Skeletal muscle tissue (tissue), 4 donors: ENCODE results near the gene HCK. TPM values are rescaled to one million over a fixed set of nuclear protein-coding genes. Genes with fewer than 3 reads are reported as not detected.
A peak's percentile ranks its signal among the peaks of the same experiment; 100 is the strongest.

Source experiments
- H3K27ac ChIP-seq: one replicate; pipeline ENCODE4 v1.7.0; 2013; ENCODE audit warnings: mild to moderate bottlenecking, low read depth, low read length, inconsistent platforms
- H3K27me3 ChIP-seq, 3 donors: one replicate each; pipeline ENCODE4 v1.7.0; 2013; ENCODE audit warnings: low read length in 3 of 3; ENCODE audit not compliant: control insufficient read depth in 3 of 3, insufficient read depth in 3 of 3
- H3K36me3 ChIP-seq, 3 donors: one replicate each; pipeline ENCODE4 v1.7.0; 2013; ENCODE audit warnings: low read length in 3 of 3; ENCODE audit not compliant: control insufficient read depth in 3 of 3, insufficient read depth in 3 of 3
- H3K4me1 ChIP-seq, 3 donors: one replicate each; pipeline ENCODE4 v1.7.0; 2013; ENCODE audit warnings: low read length in 3 of 3, mild to moderate bottlenecking in 3 of 3; ENCODE audit not compliant: control insufficient read depth in 3 of 3, insufficient read depth in 3 of 3
- H3K4me3 ChIP-seq, 3 donors: one replicate each; pipeline ENCODE4 v1.7.0; 2013; ENCODE audit warnings: low read length in 3 of 3
- H3K9ac ChIP-seq, 3 donors: one replicate each; pipeline ENCODE4 v1.7.0; 2013; ENCODE audit warnings: low read length in 3 of 3, mild to moderate bottlenecking in 3 of 3, moderate library complexity in 2 of 3, low read depth in 1 of 3
- H3K9me3 ChIP-seq, 3 donors: one replicate each; pipeline ENCODE4 v1.7.0; 2013; ENCODE audit warnings: low read length in 3 of 3; ENCODE audit not compliant: control insufficient read depth in 3 of 3
- total RNA-seq: library from RNA; depleted of rRNA; stranded (reverse); fragments of >200 nt; gene quantifications from one replicate; pipeline ENCODE4 v1.2.3, GENCODE V29; 2014
- donor health status: Osteomylitis.

The HCK gene
- total RNA-seq, 1 donor from 2014 or later = 8.4 TPM

GRCh38 chr20:32037929-32038328 is 14.1 kb upstream of the HCK start:
- Histone ChIP-seq H3K4me1 (no peaks in the 10 kb centered on the region), H3K27ac (no peak overlapping the region), H3K36me3 (no peaks in the 10 kb centered on the region)

DNA sequence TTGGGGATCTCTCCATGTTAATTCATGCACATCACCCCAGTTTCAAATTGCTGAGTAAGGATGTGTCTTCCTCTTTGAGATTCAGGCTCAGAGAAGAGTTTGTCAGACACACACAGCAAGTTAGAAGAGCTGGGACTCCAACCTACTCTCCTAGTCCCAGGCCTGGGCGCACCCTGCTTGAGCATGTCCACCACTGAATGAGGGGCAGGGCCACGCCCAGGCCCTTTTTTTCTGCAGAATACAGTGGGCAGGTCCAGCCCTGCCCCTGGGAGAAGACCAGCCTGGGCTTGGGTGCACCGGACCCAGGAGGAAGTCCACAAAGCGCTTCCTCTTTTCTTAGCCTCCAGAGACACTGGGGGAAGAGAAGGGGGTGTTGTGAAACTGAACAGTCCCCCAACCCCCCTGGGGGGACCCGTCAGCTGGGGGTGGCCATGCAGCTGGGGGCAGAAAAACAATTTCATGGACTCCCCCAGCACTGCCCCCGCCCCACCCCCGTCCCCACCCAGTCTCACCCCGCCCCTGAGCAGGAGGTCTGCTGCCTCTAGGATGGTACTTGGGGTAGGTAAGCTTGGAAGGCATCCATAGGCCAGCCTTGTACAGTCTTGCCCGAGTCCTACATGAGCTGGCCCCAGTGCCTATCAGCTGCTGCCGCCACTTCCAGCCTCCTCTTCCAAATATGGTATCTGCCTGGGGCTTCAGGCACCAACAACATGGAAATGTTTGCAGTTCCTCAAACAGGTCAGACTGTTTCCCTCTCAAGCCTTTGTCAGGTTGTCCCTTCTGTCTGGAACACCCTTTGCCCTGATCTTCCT is 11.7 kb upstream of the HCK start:
- H3K36me3 ChIP-seq = no peaks in the 10 kb centered on the region
- H3K4me3 ChIP-seq = no peak overlapping the region
- H3K4me1 ChIP-seq = no peaks in the 10 kb centered on the region
- H3K9me3 ChIP-seq = peaks cover 0 to 4% (median 0%) of the 10 kb centered on the region in 3 donors
- peaks cover 6 to 10% (median 9%) of the 10 kb centered on the region in 3 donors for H3K27me3 ChIP-seq
- H3K27ac ChIP-seq = no peak overlapping the region
- no peak overlapping the region for H3K9ac ChIP-seq

More at GRCh38 chr20:32037929-32038328, 14.1 kb upstream of the HCK start:
- no peak overlapping the region for H3K4me3 ChIP-seq
- peaks cover 0 to 4% (median 0%) of the 10 kb centered on the region in 3 donors for H3K9me3 ChIP-seq
- no peak overlapping the region for H3K9ac ChIP-seq
- H3K27me3 ChIP-seq = peaks cover 17 to 26% (median 23%) of the 10 kb centered on the region in 3 donors

GRCh38 chr20:32045999-32046398 is 6.0 kb upstream of the HCK start:
- no peak overlapping the region for H3K4me3 ChIP-seq
- H3K9ac ChIP-seq = no peak overlapping the region
- H3K9me3 ChIP-seq = no peaks in the 10 kb centered on the region
- peaks cover 7 to 20% (median 12%) of the 10 kb centered on the region in 3 donors for H3K27me3 ChIP-seq
- H3K4me1 ChIP-seq = no peaks in the 10 kb centered on the region
- H3K36me3 ChIP-seq = no peaks in the 10 kb centered on the region
- no peak overlapping the region for H3K27ac ChIP-seq

- H3K27me3 ChIP-seq = peaks cover 34 to 50% (median 38%) of the 10 kb centered on the region in 3 donors
- H3K36me3 ChIP-seq = no peaks in the 10 kb centered on the region
- no peak overlapping the region for H3K27ac ChIP-seq
- no peak overlapping the region for H3K4me3 ChIP-seq
- no peak overlapping the region for H3K9ac ChIP-seq
- peaks cover 0 to 2% (median 2%) of the 10 kb centered on the region in 3 donors for H3K4me1 ChIP-seq
- no peaks in the 10 kb centered on the region for H3K9me3 ChIP-seq
Measured at GRCh38 chr20:32050324-32050841, 1.7 kb upstream of the HCK start.

GRCh38 chr20:32050851-32051556 is 1.0 kb upstream of the HCK start:
- Histone ChIP-seq H3K9me3 (no peaks in the 10 kb centered on the region), H3K9ac (no peak overlapping the region), H3K27me3 (peaks cover 34 to 50% (median 43%) of the 10 kb centered on the region in 3 donors), H3K27ac (no peak overlapping the region), H3K4me1 (peaks cover 0 to 2% (median 2%) of the 10 kb centered on the region in 3 donors), H3K36me3 (no peaks in the 10 kb centered on the region), H3K4me3 (no peak overlapping the region)

DNA sequence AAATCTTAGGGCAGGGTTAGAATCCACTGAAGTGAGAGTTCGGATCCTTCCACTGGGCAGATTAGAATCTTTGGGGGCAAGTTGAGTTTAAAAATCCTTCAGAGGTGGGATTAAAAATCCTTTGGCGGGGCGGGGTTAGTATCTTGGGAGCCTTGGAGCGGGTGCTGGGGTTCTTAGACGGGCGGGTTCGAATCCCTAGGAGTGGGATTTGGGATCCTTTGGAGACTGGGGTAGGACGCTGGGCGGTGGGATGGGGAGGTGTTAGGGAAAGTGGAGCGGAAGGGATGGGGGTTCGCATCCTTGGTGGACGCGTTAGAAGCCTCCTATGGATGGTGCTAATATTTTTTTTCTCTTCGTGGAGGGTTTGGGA is 337 bp upstream of the HCK start:
- Histone ChIP-seq H3K4me3 (no peak overlapping the region), H3K36me3 (no peaks in the 10 kb centered on the region), H3K9me3 (no peaks in the 10 kb centered on the region), H3K9ac (no peak overlapping the region), H3K4me1 (peaks cover 0 to 2% (median 2%) of the 10 kb centered on the region in 3 donors), H3K27me3 (peaks cover 34 to 50% (median 44%) of the 10 kb centered on the region in 3 donors), H3K27ac (no peak overlapping the region)

DNA sequence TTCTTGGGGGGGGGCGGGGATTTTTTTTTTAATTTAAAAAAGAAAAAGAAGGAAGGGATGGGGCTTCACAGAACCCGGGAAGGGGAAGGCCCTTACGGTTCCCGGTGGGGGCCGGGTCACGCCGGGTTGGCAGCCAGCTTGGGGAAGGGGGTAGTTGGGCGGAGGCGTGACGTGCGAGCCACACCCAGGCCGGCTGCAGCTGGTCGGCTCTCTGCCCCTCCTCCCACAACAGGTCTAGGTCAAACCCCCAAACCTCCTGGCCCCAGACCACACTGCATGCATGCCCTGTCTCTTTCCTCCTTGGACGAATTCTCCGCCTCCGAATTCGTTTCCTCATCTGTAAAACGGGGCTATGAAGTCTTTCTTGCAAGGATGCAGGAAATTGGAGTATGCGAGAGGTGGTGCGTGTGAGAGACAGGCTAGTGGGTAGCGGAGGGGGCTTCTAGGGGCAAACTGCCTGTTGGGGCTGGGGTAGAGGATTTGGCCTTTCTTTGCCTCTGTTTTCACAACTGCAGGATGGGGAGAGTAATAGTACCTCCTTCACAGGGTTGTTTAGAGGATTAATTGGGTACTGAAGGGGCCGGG is 828 bp downstream of the HCK start:
- Histone ChIP-seq H3K9ac (no peak overlapping the region), H3K4me3 (peak overlapping the region in 2 of 3 donors; percentile 8 to 35), H3K27me3 (peaks cover 37 to 49% (median 48%) of the 10 kb centered on the region in 3 donors), H3K27ac (no peak overlapping the region), H3K4me1 (peaks cover 0 to 2% (median 2%) of the 10 kb centered on the region in 3 donors), H3K9me3 (no peaks in the 10 kb centered on the region), H3K36me3 (no peaks in the 10 kb centered on the region)

DNA sequence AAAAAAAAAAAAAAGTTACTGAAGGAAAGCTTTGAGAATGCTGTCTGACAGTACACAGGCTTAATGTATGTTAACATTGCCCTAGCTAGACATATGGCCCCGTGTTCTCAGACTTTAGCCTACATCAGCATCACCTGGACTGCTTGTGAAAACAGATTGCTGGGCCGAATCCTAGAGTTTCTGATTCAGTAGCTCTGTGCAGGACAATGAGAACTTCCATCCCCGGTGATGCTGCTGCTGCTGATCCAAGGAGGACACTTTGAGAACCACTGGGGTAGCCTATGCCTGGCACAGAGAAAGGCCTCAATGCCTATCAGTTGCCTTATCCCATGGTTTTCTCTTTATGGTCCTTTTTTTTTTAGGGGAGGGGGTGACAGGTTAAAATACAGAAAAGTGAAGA is 1.6 kb downstream of the HCK start:
- peaks cover 39 to 56% (median 54%) of the 10 kb centered on the region in 3 donors for H3K27me3 ChIP-seq
- H3K9me3 ChIP-seq = no peaks in the 10 kb centered on the region
- no peak overlapping the region for H3K4me3 ChIP-seq
- H3K36me3 ChIP-seq = no peaks in the 10 kb centered on the region
- H3K27ac ChIP-seq = no peak overlapping the region
- H3K4me1 ChIP-seq = peaks cover 0 to 2% (median 2%) of the 10 kb centered on the region in 3 donors
- H3K9ac ChIP-seq = no peak overlapping the region

- no peak overlapping the region for H3K27ac ChIP-seq
- H3K4me1 ChIP-seq = peaks cover 0 to 2% (median 2%) of the 10 kb centered on the region in 3 donors
- no peaks in the 10 kb centered on the region for H3K9me3 ChIP-seq
- H3K4me3 ChIP-seq = no peak overlapping the region
- no peak overlapping the region for H3K9ac ChIP-seq
- H3K27me3 ChIP-seq = peaks cover 24 to 40% (median 39%) of the 10 kb centered on the region in 3 donors
- no peaks in the 10 kb centered on the region for H3K36me3 ChIP-seq
Measured at GRCh38 chr20:32056708-32057483, 4.9 kb downstream of the HCK start.
